ENCODE data around the gene AGTPBP1.

AGTPBP1 gene

GRCh38 chr9:85653153-85653552, 88.6 kb downstream of the AGTPBP1 start:
- no peak overlapping the region for H3K4me3 ChIP-seq (ENCODE audit: insufficient read length, low read depth)
- peaks cover 25% of the 10 kb centered on the region for H3K36me3 ChIP-seq (ENCODE audit: insufficient read depth, insufficient read length, low read length)
- no peak overlapping the region for H3K9ac ChIP-seq (ENCODE audit: insufficient read length, low read depth)
- H3K4me1 ChIP-seq (ENCODE audit: insufficient read depth, insufficient read length), result no peaks in the 10 kb centered on the region
- no peaks in the 10 kb centered on the region for H3K9me3 ChIP-seq (ENCODE audit: insufficient read depth, low read length)
- no peak for TF ChIP-seq ZNF274 (IDR thresholded peaks at IDR 0.05; ENCODE audit: low read depth, low read length)
- TF ChIP-seq SUZ12 (IDR thresholded peaks at IDR 0.05; ENCODE audit: extremely low read depth, insufficient read depth, insufficient read length), result no peak
- TF ChIP-seq YY1 (IDR thresholded peaks at IDR 0.05; ENCODE audit: insufficient read depth, insufficient read length), result no peak
- DNase-seq (ENCODE audit: low read depth, low spot score), result no peak
- no peaks in the 10 kb centered on the region for H3K27me3 ChIP-seq (ENCODE audit: insufficient read depth, insufficient read length)

- Histone ChIP-seq H3K9me3 (ENCODE audit: insufficient read depth, low read length) (no peaks in the 10 kb centered on the region), H3K36me3 (ENCODE audit: insufficient read depth, insufficient read length, low read length) (peaks cover 17% of the 10 kb centered on the region), H3K4me1 (ENCODE audit: insufficient read depth, insufficient read length) (no peaks in the 10 kb centered on the region), H3K27me3 (ENCODE audit: insufficient read depth, insufficient read length) (no peaks in the 10 kb centered on the region), H3K9ac (ENCODE audit: insufficient read length, low read depth) (no peak overlapping the region), H3K4me3 (ENCODE audit: insufficient read length, low read depth) (no peak overlapping the region)
- no peak for DNase-seq (ENCODE audit: low read depth, low spot score)
- TF ChIP-seq ZNF274 (IDR thresholded peaks at IDR 0.05; ENCODE audit: low read depth, low read length) (no peak), SUZ12 (IDR thresholded peaks at IDR 0.05; ENCODE audit: extremely low read depth, insufficient read depth, insufficient read length) (no peak), YY1 (IDR thresholded peaks at IDR 0.05; ENCODE audit: insufficient read depth, insufficient read length) (no peak)
Measured at GRCh38 chr9:85647571-85647970, 94.2 kb downstream of the AGTPBP1 start.

GRCh38 chr9:85645909-85646627, 95.7 kb downstream of the AGTPBP1 start:
- no peaks in the 10 kb centered on the region for H3K4me1 ChIP-seq (ENCODE audit: insufficient read depth, insufficient read length)
- H3K9me3 ChIP-seq (ENCODE audit: insufficient read depth, low read length), result no peaks in the 10 kb centered on the region
- TF ChIP-seq YY1 (IDR thresholded peaks at IDR 0.05; ENCODE audit: insufficient read depth, insufficient read length) (no peak), SUZ12 (IDR thresholded peaks at IDR 0.05; ENCODE audit: extremely low read depth, insufficient read depth, insufficient read length) (no peak)
- H3K36me3 ChIP-seq (ENCODE audit: insufficient read depth, insufficient read length, low read length), result peaks cover 27% of the 10 kb centered on the region
- H3K27me3 ChIP-seq (ENCODE audit: insufficient read depth, insufficient read length), result no peaks in the 10 kb centered on the region
- H3K4me3 ChIP-seq (ENCODE audit: insufficient read length, low read depth), result no peak overlapping the region
- H3K9ac ChIP-seq (ENCODE audit: insufficient read length, low read depth), result no peak overlapping the region
- no peak for DNase-seq (ENCODE audit: low read depth, low spot score)

GRCh38 chr9:85640425-85640824, 101.3 kb downstream of the AGTPBP1 start:
- peaks cover 24% of the 10 kb centered on the region for H3K36me3 ChIP-seq (ENCODE audit: insufficient read depth, insufficient read length, low read length)
- H3K4me3 ChIP-seq (ENCODE audit: insufficient read length, low read depth), result no peak overlapping the region
- H3K9me3 ChIP-seq (ENCODE audit: insufficient read depth, low read length), result no peaks in the 10 kb centered on the region
- H3K4me1 ChIP-seq (ENCODE audit: insufficient read depth, insufficient read length), result no peaks in the 10 kb centered on the region
- TF ChIP-seq SUZ12 (IDR thresholded peaks at IDR 0.05; ENCODE audit: extremely low read depth, insufficient read depth, insufficient read length) (no peak), YY1 (IDR thresholded peaks at IDR 0.05; ENCODE audit: insufficient read depth, insufficient read length) (no peak), ZNF274 (IDR thresholded peaks at IDR 0.05; ENCODE audit: low read depth, low read length) (no peak)
- H3K27me3 ChIP-seq (ENCODE audit: insufficient read depth, insufficient read length), result no peaks in the 10 kb centered on the region
- no peak for DNase-seq (ENCODE audit: low read depth, low spot score)
- H3K9ac ChIP-seq (ENCODE audit: insufficient read length, low read depth), result no peak overlapping the region

GRCh38 chr9:85639675-85640186, 102.0 kb downstream of the AGTPBP1 start:
- Histone ChIP-seq H3K4me1 (ENCODE audit: insufficient read depth, insufficient read length) (no peaks in the 10 kb centered on the region), H3K9ac (ENCODE audit: insufficient read length, low read depth) (no peak overlapping the region), H3K9me3 (ENCODE audit: insufficient read depth, low read length) (no peaks in the 10 kb centered on the region), H3K27me3 (ENCODE audit: insufficient read depth, insufficient read length) (no peaks in the 10 kb centered on the region), H3K4me3 (ENCODE audit: insufficient read length, low read depth) (no peak overlapping the region), H3K36me3 (ENCODE audit: insufficient read depth, insufficient read length, low read length) (peaks cover 24% of the 10 kb centered on the region)
- DNase-seq (ENCODE audit: low read depth, low spot score), result no peak
- TF ChIP-seq SUZ12 (IDR thresholded peaks at IDR 0.05; ENCODE audit: extremely low read depth, insufficient read depth, insufficient read length), result no peak
- no peak for TF ChIP-seq ZNF274 (IDR thresholded peaks at IDR 0.05; ENCODE audit: low read depth, low read length)
- TF ChIP-seq YY1 (IDR thresholded peaks at IDR 0.05; ENCODE audit: insufficient read depth, insufficient read length), result no peak

- Histone ChIP-seq H3K9ac (ENCODE audit: insufficient read length, low read depth) (no peak overlapping the region), H3K27me3 (ENCODE audit: insufficient read depth, insufficient read length) (no peaks in the 10 kb centered on the region), H3K4me3 (ENCODE audit: insufficient read length, low read depth) (no peak overlapping the region), H3K9me3 (ENCODE audit: insufficient read depth, low read length) (no peaks in the 10 kb centered on the region), H3K4me1 (ENCODE audit: insufficient read depth, insufficient read length) (no peaks in the 10 kb centered on the region), H3K36me3 (ENCODE audit: insufficient read depth, insufficient read length, low read length) (peaks cover 20% of the 10 kb centered on the region)
- TF ChIP-seq YY1 (IDR thresholded peaks at IDR 0.05; ENCODE audit: insufficient read depth, insufficient read length) (no peak), SUZ12 (IDR thresholded peaks at IDR 0.05; ENCODE audit: extremely low read depth, insufficient read depth, insufficient read length) (no peak), ZNF274 (IDR thresholded peaks at IDR 0.05; ENCODE audit: low read depth, low read length) (no peak)
- DNase-seq (ENCODE audit: low read depth, low spot score), result no peak
Measured at GRCh38 chr9:85631809-85632208, 109.9 kb downstream of the AGTPBP1 start.

GRCh38 chr9:85630676-85631075, 111.1 kb downstream of the AGTPBP1 start:
- H3K4me1 ChIP-seq (ENCODE audit: insufficient read depth, insufficient read length), result no peaks in the 10 kb centered on the region
- no peak overlapping the region for H3K9ac ChIP-seq (ENCODE audit: insufficient read length, low read depth)
- DNase-seq (ENCODE audit: low read depth, low spot score), result no peak
- peaks cover 23% of the 10 kb centered on the region for H3K36me3 ChIP-seq (ENCODE audit: insufficient read depth, insufficient read length, low read length)
- no peaks in the 10 kb centered on the region for H3K27me3 ChIP-seq (ENCODE audit: insufficient read depth, insufficient read length)
- TF ChIP-seq ZNF274 (IDR thresholded peaks at IDR 0.05; ENCODE audit: low read depth, low read length) (no peak), YY1 (IDR thresholded peaks at IDR 0.05; ENCODE audit: insufficient read depth, insufficient read length) (no peak), SUZ12 (IDR thresholded peaks at IDR 0.05; ENCODE audit: extremely low read depth, insufficient read depth, insufficient read length) (no peak)
- H3K9me3 ChIP-seq (ENCODE audit: insufficient read depth, low read length), result no peaks in the 10 kb centered on the region
- no peak overlapping the region for H3K4me3 ChIP-seq (ENCODE audit: insufficient read length, low read depth)
